Thoracic aorta (tissue), 2 donors: ENCODE data around the gene PGM2. TPM values are rescaled to one million over a fixed set of nuclear protein-coding genes. Genes with fewer than 3 reads are reported as not detected.

Experiments used
- ATAC-seq: fragments of 150-250 bp; one replicate; pipeline ENCODE4 v1.8.0; 2017; ENCODE audit warnings: low read depth; ENCODE audit not compliant: insufficient number of reproducible peaks, low FRiP score
- DNase-seq: peaks from one replicate; pipeline ENCODE4 v3.0.0-alpha.2; 2020; ENCODE audit warnings: low spot score
- H3K27ac ChIP-seq, 2 donors: fragments of 200-600 bp; sonication (generic); 1 replicate in 1 of 2; 2 replicates in 1 of 2; pipeline ENCODE4 v1.5.1; 2016; ENCODE audit warnings: mild to moderate bottlenecking in 2 of 2, moderate library complexity in 2 of 2
- H3K27me3 ChIP-seq: fragments of 200-600 bp; sonication (generic); replicated peaks from 2 replicates; pipeline ENCODE4 v1.6.0; 2016; ENCODE audit warnings: mild to moderate bottlenecking; ENCODE audit not compliant: insufficient read depth
- H3K36me3 ChIP-seq: fragments of 200-600 bp; sonication (generic); one replicate; pipeline ENCODE4 v1.5.1; 2016
- H3K4me1 ChIP-seq, 2 donors: fragments of 200-600 bp; sonication (generic); 1 replicate in 1 of 2; 2 replicates in 1 of 2; pipeline versions ENCODE4 v1.5.1 to v1.6.0; 2016; ENCODE audit warnings: low read depth in 2 of 2, mild to moderate bottlenecking in 1 of 2; ENCODE audit not compliant: control insufficient read depth in 1 of 2
- H3K4me3 ChIP-seq: fragments of 200-600 bp; sonication (generic); 2 replicates; pipeline ENCODE4 v1.5.1; 2016; ENCODE audit warnings: mild to moderate bottlenecking
- H3K9me3 ChIP-seq: fragments of 200-600 bp; sonication (generic); 2 replicates; pipeline ENCODE4 v1.5.1; 2016
- CTCF ChIP-seq: fragments of 200-600 bp; sonication (generic); IDR thresholded peaks from one replicate; pipeline ENCODE4 v1.5.1; 2019; ENCODE audit warnings: antibody characterized with exemption
- total RNA-seq, 2 donors: library from RNA; depleted of rRNA; stranded (reverse); fragments of >200 nt; gene quantifications; one replicate each; pipeline versions ENCODE4 v1.1.0 to v1.2.3, GENCODE V29; 2016

PGM2 gene
- total RNA-seq, 2 donors from 2014 or later, result 22.9 to 29.1 TPM

GRCh38 chr4:37797374-37797773 lies 29.1 kb upstream of the PGM2 start:
- DNase-seq (no peak), ATAC-seq (no peak)
- no peak overlapping the region for H3K4me3 ChIP-seq
- no peaks in the 10 kb centered on the region for H3K4me1 ChIP-seq
- no peak overlapping the region for H3K27ac ChIP-seq
- H3K36me3 ChIP-seq, result no peaks in the 10 kb centered on the region
- TF ChIP-seq CTCF, result no peak
- H3K27me3 ChIP-seq, result no peaks in the 10 kb centered on the region
- no peaks in the 10 kb centered on the region for H3K9me3 ChIP-seq

GRCh38 chr4:37797923-37798322 lies 28.6 kb upstream of the PGM2 start:
- Histone ChIP-seq H3K4me1 (no peaks in the 10 kb centered on the region), H3K4me3 (no peak overlapping the region), H3K9me3 (no peaks in the 10 kb centered on the region), H3K27me3 (no peaks in the 10 kb centered on the region), H3K27ac (no peak overlapping the region), H3K36me3 (no peaks in the 10 kb centered on the region)
- no peak for TF ChIP-seq CTCF
- DNase-seq (no peak), ATAC-seq (no peak)

GRCh38 chr4:37798616-37799015 lies 27.9 kb upstream of the PGM2 start:
- ATAC-seq (no peak), DNase-seq (no peak)
- no peaks in the 10 kb centered on the region for H3K4me1 ChIP-seq
- TF ChIP-seq CTCF, result no peak
- H3K4me3 ChIP-seq, result no peak overlapping the region
- H3K9me3 ChIP-seq, result no peaks in the 10 kb centered on the region
- no peaks in the 10 kb centered on the region for H3K27me3 ChIP-seq
- H3K36me3 ChIP-seq, result no peaks in the 10 kb centered on the region
- H3K27ac ChIP-seq, result no peak overlapping the region

GRCh38 chr4:37799941-37800554 lies 26.4 kb upstream of the PGM2 start:
- Histone ChIP-seq H3K27me3 (no peaks in the 10 kb centered on the region), H3K36me3 (no peaks in the 10 kb centered on the region), H3K27ac (no peak overlapping the region), H3K4me3 (no peak overlapping the region), H3K9me3 (no peaks in the 10 kb centered on the region), H3K4me1 (no peaks in the 10 kb centered on the region)
- no peak for TF ChIP-seq CTCF
- no peak for DNase-seq
- ATAC-seq, result no peak

- H3K27me3 ChIP-seq, result no peaks in the 10 kb centered on the region
- TF ChIP-seq CTCF, result peak; percentile 33
- no peak overlapping the region for H3K4me3 ChIP-seq
- H3K36me3 ChIP-seq, result no peaks in the 10 kb centered on the region
- DNase-seq, result no peak
- H3K9me3 ChIP-seq, result no peaks in the 10 kb centered on the region
- H3K4me1 ChIP-seq, result no peaks in the 10 kb centered on the region
- no peak overlapping the region for H3K27ac ChIP-seq
- no peak for ATAC-seq
These were observed 24.3 kb upstream of the PGM2 start for GRCh38 chr4:37802068-37802666.
